NK-92 (cell line): ENCODE data around the gene SYNM.

ENCODE experiments used
- DNase-seq: peaks from one replicate; lab custom pipeline; 2025; ENCODE audit not compliant: unreplicated experiment; lab: John Stamatoyannopoulos, UW

The SYNM gene

GRCh38 chr15:99165020-99165790 lies 60.3 kb downstream of the SYNM start:
- no peak for DNase-seq

DNA sequence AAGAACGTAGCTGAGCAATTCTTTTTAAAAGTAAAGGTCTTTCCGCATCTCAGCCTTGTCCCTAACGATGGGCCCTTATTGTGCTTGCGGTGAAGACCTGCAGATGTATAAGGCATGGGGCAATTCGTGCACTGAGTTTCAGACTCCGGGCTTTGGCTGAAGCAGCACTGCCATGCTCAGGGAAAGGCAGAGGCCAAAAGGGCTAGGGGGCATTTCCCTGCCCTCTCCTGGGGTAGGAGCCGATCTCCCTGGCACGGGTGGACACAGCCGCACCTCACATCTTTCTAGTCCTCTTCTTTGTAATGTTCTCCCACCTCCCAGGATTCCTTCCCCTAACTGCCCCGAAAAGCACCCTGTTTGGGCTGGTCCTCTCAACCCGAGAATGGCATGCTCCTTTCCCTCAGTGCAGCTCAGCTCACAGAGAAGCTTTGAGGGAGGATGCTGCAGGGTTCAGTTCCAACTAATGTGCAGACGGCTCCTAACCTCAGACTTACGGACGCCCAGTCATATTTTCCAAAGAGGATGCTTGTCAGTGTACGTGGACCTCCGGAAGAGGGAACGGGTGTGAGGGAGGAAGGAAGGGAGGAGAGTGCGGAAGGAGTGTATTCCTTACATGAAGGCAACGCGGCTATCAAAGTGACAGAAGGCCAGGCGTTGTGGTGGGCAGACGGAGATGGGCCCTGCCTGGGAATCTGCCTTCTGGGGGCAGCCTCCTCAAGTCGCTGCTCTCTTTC lies 61.2 kb downstream of the SYNM start:
- no peak for DNase-seq

- no peak for DNase-seq
Observed at GRCh38 chr15:99167201-99167600, 62.3 kb downstream of the SYNM start.

GRCh38 chr15:99167640-99168039 lies 62.8 kb downstream of the SYNM start:
- no peak for DNase-seq

GRCh38 chr15:99168601-99169580 lies 64.0 kb downstream of the SYNM start:
- DNase-seq = no peak

GRCh38 chr15:99169769-99170311 lies 65.0 kb downstream of the SYNM start:
- no peak for DNase-seq

DNA sequence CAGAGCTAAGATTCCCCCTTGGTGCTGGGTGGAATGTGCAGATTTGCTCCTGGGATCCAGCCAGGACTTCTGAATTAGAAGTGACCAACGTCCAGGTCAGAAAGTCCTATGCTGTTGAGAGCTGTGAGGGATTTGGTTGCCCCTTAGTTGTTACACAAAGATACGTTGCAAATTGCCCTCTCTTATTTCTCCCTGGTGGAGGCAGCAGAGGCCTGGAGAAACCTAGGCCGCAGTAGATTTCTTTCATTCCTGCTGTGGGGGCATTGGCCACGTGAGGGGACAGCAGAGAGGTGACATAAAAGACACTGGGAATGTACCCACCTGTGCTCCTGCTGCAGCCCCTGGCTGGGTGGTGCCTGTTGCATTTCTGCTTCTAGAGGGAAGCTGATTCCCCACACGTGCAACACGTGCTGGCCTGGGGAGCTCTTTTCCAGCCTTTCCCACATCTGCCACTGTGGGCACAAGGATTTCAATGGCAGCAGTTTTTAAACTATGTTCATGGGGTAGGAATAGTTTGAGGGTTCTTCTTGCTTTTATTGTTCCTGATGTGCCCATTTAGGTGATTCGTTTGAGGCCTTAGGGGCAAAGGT lies 65.7 kb downstream of the SYNM start:
- DNase-seq = no peak

DNA sequence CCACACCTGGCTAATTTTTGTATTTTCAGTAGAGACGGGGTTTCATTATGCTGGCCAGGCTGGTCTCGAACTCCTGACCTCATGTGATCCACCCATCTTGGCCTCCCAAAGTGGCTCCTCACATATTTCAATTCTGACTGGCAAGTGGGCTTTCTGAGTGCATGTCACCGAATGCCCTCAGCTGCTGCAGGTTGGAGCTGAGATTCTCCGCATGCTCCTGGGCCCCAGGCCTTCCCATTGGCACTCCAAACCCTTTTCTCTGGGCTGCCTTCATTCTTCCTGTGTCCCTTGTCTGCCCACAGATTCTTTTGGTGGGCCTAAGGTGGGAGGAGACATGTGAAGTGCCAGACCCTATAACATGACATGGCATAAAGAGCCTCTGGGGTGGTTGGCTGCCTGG lies 67.3 kb downstream of the SYNM start:
- DNase-seq = no peak

DNA sequence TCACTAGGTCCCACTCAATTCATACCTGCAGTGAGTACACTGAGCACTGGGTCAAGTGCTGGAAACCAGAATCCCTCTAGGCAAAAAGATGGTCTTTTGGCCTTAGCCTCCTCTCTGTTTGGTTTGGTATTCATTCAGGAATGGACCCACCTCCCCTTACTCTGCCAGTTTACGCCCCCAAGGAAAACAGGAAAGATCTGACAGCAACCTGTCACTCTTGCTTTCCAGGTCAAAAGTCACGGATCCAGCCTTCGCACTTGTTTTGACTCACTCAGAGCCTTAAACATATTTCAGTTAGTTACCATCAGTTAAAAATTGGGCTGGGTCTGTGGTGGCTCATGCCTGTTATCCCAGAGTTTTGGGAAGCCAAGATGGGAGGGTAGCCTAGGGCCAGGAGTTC lies 68.1 kb downstream of the SYNM start:
- DNase-seq = no peak

DNA sequence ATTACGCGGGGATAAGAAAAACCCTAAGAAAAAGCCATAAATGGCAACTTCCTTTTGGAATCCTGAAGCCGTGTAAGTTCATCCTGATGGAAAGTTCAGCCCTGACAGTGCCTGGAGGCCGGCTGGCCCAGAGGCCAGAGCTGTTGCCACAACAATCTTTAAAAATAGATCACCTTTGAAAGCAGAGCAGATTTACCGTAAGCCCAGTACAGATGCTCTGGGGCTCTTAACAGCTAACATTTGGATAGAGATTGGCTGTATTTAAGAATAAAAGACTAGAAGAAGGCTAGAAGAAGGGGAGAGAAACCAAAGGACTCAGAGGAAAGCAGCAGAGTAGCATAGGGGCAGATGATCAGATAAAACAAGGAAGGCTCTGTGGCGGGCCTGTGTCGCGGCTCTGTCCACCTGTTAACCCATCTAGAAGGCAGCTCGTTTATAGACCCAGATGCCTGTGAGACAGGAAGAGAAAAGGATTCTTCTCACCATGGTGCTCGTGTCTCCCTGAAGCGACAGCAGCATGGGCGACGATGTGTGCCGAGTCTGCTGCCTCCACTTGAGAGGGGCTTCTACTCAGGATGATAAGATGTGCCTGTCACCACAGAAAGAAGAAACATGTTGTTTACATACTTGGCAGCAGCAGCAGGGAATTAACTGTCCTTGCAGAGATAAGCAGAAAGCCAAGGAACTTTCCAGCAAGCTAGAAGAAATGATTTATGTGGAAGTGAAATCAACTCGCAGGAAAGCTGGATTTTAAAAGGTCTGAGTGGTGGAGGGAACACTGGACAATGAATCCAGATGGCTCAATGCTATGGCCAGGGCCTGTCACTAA lies 69.9 kb downstream of the SYNM start:
- no peak for DNase-seq

- DNase-seq = no peak
Observed at GRCh38 chr15:99176757-99177156, 71.9 kb downstream of the SYNM start.

DNA sequence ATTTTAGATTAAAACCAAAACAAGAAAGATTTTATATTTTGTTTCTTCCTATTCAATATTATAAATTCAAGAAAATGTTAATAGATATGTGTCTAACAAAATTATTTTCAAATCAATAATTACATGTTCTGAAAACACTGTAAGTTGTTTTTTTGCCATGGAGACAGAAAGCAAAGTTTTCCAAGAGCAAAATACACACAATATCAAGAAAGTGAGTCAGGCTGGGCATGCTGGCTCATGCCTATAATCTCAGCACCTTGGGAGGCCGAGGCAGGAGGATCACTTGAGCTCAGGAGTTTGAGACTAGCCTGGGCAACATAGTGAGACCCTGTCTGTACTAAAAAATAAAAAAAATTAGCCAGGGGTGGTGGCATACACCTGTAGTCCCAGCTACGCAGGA lies 72.8 kb downstream of the SYNM start:
- DNase-seq = no peak

DNA sequence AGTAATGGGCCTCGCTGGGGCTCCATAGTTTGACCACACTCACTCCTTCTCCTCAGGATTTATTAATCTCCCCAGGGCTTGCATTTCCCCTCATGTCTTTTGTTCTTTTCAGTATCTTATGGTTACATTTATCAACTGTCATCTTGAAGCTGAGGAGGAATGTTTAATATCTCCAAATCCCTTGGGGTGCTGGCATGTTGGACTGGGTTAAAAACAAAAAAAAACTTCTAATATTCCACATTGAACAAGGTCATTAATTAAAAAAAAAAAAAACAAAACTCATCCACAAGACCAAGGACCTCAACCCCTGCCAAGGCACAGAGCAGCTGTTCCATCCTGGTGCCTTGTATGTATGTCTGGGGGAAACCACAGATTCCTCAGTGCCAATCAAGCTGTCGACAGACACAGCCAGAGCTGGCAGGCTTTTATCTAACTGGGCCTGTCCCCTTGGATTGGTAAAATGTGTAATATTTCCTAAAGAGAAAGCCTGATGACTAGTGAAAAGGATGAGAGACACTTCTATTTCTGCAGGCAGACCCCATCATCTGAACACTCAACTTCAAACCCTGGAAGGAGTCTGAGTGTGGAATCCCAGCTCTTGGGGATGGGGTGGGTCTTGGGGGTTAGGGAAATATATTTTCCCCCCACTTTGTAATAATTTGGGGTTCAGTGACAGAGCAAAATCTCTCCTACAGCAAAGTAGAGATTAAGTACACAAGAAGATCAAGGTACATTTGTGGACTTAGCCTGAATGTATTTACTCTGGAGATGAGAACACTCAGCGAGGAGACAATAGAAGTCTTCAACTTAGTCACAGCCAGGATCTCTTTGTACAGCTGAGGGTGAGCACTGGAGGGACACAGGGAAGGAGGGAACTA lies 75.4 kb downstream of the SYNM start:
- DNase-seq = no peak

DNA sequence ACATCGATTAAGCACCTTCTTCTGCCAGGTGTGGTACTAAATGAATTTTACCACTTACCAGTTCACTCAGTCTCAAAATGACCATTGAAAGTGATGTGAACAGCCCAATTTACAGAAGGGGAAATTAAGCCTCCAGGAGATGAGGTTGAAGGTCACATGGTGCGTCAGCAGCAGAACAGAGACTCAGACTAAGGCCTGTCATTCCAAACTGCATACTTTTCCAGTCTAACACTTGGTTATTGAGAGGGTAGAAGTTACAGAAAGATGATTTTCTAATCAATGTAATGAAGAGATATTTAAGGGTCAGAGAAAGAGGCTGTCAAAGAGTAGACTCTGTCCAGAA lies 76.1 kb downstream of the SYNM start:
- no peak for DNase-seq

- DNase-seq = no peak
Observed at GRCh38 chr15:99181545-99181971, 76.7 kb downstream of the SYNM start.

- no peak for DNase-seq
Observed at GRCh38 chr15:99182791-99183190, 77.9 kb downstream of the SYNM start.
